Common myeloid progenitor, CD34-positive (primary cell): Measurements from ENCODE around the gene CCR5.

Experiments
- CTCF ChIA-PET: fragments of 350-600 bp; sonication (Branson Sonifier 250); formaldehyde crosslinking; loops from one replicate; lab custom pipeline; 2021; ENCODE audit warnings: antibody characterized with exemption; lab: Charles Lee
- POLR2A ChIA-PET: fragments of 350-600 bp; sonication (Branson Sonifier 250); formaldehyde crosslinking; loops from one replicate; lab custom pipeline; 2021; ENCODE audit warnings: antibody characterized with exemption; lab: Charles Lee
- DNase-seq, 3 donors: peaks; one replicate each; pipeline versions ENCODE4 v3.0.0 to v3.0.0-alpha.2; 2013
- H3K27ac ChIP-seq, 2 experiments: 1 replicate in 1 of 2; 2 replicates in 1 of 2; pipeline ENCODE4 v1.7.0; 2013; ENCODE audit warnings: inconsistent platforms in 2 of 2, low read length in 2 of 2, mild to moderate bottlenecking in 2 of 2, low read depth in 1 of 2, moderate library complexity in 1 of 2; ENCODE audit not compliant: severe bottlenecking in 2 of 2, insufficient read depth in 1 of 2, poor library complexity in 1 of 2
- H3K27me3 ChIP-seq, 5 experiments: replicated peaks in 2 of 5; 1 replicate in 3 of 5; 2 replicates in 2 of 5; pipeline versions ENCODE4 v1.6.1 to v1.7.0; 2013; ENCODE audit warnings: low read length in 4 of 5, mild to moderate bottlenecking in 2 of 5, moderate library complexity in 2 of 5, inconsistent platforms in 1 of 5; ENCODE audit not compliant: insufficient read depth in 5 of 5, control insufficient read depth in 4 of 5
- H3K36me3 ChIP-seq, 4 experiments: 1 replicate in 2 of 4; 2 replicates in 2 of 4; pipeline versions ENCODE4 v1.6.1 to v1.7.0; 2013; ENCODE audit warnings: low read length in 3 of 4, control low read depth in 1 of 4, mild to moderate bottlenecking in 1 of 4; ENCODE audit not compliant: control insufficient read depth in 4 of 4, insufficient read depth in 4 of 4
- H3K4me1 ChIP-seq, 4 experiments: 1 replicate in 3 of 4; 2 replicates in 1 of 4; pipeline versions ENCODE4 v1.6.1 to v1.7.1; 2013; ENCODE audit warnings: low read length in 3 of 4, mild to moderate bottlenecking in 3 of 4, control low read depth in 1 of 4, inconsistent platforms in 1 of 4, moderate library complexity in 1 of 4; ENCODE audit not compliant: control insufficient read depth in 4 of 4, insufficient read depth in 4 of 4; ENCODE audit errors: control extremely low read depth in 1 of 4
- H3K4me3 ChIP-seq, 7 experiments: 1 replicate in 4 of 7; 2 replicates in 3 of 7; pipeline versions ENCODE4 v1.5.1 to v1.7.0; 2013; ENCODE audit warnings: mild to moderate bottlenecking in 7 of 7, low read length in 6 of 7, moderate library complexity in 6 of 7, inconsistent platforms in 2 of 7, low read depth in 2 of 7, control low read depth in 1 of 7; ENCODE audit not compliant: insufficient read depth in 4 of 7, control insufficient read depth in 1 of 7; ENCODE audit errors: extremely low read depth in 1 of 7
- H3K9me3 ChIP-seq, 5 experiments: 1 replicate in 4 of 5; 2 replicates in 1 of 5; pipeline versions ENCODE4 v1.6.1 to v1.7.1; 2013; ENCODE audit warnings: low read length in 4 of 5, mild to moderate bottlenecking in 2 of 5, inconsistent platforms in 1 of 5, low read depth in 1 of 5, moderate library complexity in 1 of 5; ENCODE audit not compliant: control insufficient read depth in 4 of 5, insufficient read depth in 2 of 5; ENCODE audit errors: control extremely low read depth in 1 of 5
- WGBS: methylation state at CpG from one replicate; pipeline ENCODE4 v1.1.5; 2013; ENCODE audit not compliant: insufficient coverage; 5-methylcytosine and 5-hydroxymethylcytosine counted together

CCR5 gene

DNA sequence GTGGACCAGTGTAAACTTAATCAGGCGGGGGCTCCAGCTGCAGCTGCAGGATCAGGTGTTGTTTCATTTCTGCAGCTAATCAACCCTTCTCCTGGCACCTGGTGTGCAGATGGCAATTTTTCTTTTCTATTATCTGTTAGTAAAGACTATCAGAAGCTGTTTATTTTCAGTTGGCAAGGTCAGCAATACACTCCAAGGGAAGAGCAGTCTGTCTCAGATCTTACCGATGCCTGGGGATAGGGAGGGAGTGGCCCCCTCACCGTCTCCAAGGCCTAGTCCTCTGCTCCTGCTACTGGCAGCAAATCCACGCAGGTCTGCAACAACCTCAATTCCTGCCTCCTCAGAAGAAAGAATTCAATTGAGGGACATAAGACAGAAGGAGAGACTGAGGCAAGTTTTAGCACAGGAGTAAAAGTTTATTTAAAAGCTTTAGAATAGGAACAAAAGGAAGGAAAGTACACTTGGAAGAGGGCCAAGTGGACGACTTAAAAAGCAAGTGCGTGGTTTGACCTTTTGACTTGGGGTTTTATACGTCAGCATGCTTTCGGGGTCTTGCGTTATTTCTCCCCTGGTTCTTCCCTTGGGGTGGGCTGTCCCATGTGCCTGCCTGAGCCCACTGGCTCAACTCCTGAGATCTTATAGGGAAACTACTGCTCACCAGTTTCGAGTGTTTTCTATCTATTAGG, 45.5 kb downstream of the CCR5 start:
- no peaks in the 10 kb centered on the region for H3K27me3 ChIP-seq
- POLR2A ChIA-PET: interaction anchor here (1.0 kb wide), 1 partner anchor 10 kb away, joined by 4 read pairs; no protein-coding TSS in a partner anchor
- WGBS: 35% methylated on average over 8 of the region's 10 CpGs
- H3K36me3 ChIP-seq: no peaks in the 10 kb centered on the region
- no peaks in the 10 kb centered on the region for H3K9me3 ChIP-seq
- H3K4me3 ChIP-seq: no peak overlapping the region
- CTCF ChIA-PET: interaction anchor here (0.7 to 1.7 kb wide), 8 partner anchors 8 to 213 kb away, joined by 3 to 6 read pairs (median 3); partner anchors contain the start of genes CCR5AS and CCRL2
- peaks cover 3 to 35% (median 28%) of the 10 kb centered on the region in 4 experiments for H3K4me1 ChIP-seq
- H3K27ac ChIP-seq: no peak overlapping the region
- peak in 2 of 3 donors; percentile 59 to 68 for DNase-seq

DNA sequence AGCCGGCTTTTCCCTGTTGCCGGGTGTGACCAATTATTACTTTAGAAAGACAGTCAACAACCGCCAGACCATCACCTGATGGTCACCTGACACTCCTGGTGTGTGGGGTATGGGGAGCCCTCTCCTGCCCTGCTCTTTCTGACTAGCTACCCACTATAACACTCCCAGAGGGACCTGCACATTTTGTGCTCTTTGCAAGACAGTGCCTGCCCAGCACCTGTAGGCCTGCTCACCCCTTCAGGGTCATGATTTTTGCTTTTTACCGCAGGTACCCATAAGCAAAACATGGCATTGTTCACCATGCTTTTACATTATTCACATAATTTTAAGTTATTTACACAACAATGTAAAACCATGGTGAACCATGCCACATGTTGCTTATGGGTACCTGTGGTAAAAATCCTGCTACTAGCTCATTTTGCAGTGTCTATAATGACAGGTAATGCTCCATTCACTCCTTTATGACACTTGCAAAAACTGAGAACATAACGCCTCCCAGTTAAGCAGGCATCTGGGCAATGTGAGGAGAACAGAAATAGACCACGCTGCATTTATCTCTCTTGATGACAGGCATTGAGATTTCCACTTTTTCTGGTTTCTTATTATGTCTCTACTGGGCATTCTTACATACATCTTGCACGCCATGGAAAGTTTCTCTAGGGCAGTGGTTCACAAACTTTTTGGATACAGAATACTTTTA, 46.2 kb downstream of the CCR5 start:
- H3K4me3 ChIP-seq: no peak overlapping the region
- H3K9me3 ChIP-seq: no peaks in the 10 kb centered on the region
- POLR2A ChIA-PET: no interaction called here
- DNase-seq: no peak
- CTCF ChIA-PET: interaction anchor here (0.7 to 1.7 kb wide), 4 partner anchors 12 to 213 kb away, joined by 3 to 6 read pairs (median 4); no protein-coding TSS in a partner anchor
- WGBS: 93% methylated on average over 3 of the region's 7 CpGs
- H3K27me3 ChIP-seq: no peaks in the 10 kb centered on the region
- peaks cover 3 to 35% (median 28%) of the 10 kb centered on the region in 4 experiments for H3K4me1 ChIP-seq
- no peak overlapping the region for H3K27ac ChIP-seq
- H3K36me3 ChIP-seq: no peaks in the 10 kb centered on the region

DNA sequence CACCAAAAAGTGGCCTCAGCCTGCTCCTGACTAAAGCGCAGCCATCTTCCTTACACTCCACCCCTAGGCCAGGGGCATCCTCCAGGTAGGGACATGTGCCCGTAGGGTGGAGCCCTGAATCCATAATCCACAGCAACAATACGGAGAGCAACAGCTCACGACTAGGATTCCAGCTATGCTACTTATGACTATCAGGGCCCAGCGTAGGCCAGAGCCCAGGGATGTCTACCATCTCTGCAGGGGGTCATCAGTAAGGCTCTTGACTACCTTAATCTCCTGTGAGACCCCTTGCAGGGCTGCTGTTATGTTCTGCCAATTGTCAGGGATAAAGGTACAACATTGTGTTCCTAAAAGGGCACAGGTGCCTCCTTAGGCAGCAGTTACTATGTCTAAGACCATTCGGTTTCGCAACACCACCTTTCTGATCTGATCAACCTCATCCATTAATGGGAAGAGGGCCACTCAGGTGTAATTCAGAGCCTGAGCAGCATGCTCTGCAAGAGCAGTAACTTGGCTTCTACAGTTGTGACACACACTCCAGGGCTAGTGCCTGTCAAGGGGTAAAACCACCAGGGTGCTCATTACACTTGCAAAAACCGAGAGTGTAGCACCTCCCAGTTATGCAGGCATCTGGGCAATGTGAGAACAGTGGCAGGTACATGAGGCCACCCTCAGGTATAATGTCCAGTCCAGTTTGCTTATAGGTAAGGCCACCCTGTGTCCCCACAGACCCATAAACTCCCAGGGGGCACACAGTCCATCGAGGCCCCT, 47.3 kb downstream of the CCR5 start:
- ChIA-PET POLR2A (no interaction called here), CTCF (interaction anchor here (1.0 to 1.5 kb wide), 2 partner anchors 11 to 32 kb away, joined by 3 to 4 read pairs; partner anchors contain the start of genes CCR5AS and CCRL2)
- H3K4me1 ChIP-seq: peaks cover under 1 to 25% (median 21%) of the 10 kb centered on the region in 4 experiments
- WGBS: 83% methylated on average over 8 of the region's 9 CpGs
- H3K9me3 ChIP-seq: no peaks in the 10 kb centered on the region
- H3K4me3 ChIP-seq: no peak overlapping the region
- H3K27me3 ChIP-seq: no peaks in the 10 kb centered on the region
- H3K36me3 ChIP-seq: no peaks in the 10 kb centered on the region
- no peak for DNase-seq
- no peak overlapping the region for H3K27ac ChIP-seq

DNA sequence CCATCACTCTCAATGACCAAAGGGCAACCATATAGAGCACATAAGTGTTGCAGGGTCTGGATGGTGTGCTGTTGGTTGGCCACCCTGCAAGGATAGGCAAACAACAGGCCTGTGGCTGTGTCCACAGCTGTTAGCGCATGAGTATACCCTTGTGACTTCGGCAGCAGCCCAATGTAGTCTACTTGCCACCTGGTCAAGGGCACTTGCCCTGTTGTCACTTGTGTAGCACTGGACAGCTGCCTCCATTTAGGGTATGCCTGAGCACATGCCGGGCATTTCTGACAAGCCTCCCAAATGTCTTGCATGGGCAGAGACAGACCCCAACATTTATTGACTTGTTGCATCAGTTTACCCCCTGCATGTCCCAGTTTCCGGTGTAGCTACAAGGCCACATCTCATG, 49.1 kb downstream of the CCR5 start:
- H3K9me3 ChIP-seq: no peaks in the 10 kb centered on the region
- CTCF ChIA-PET: interaction anchor here (0.7 to 1.1 kb wide), 2 partner anchors 14 to 32 kb away, joined by 3 read pairs; no protein-coding TSS in a partner anchor
- no peak overlapping the region for H3K27ac ChIP-seq
- no peaks in the 10 kb centered on the region for H3K36me3 ChIP-seq
- WGBS: 98% methylated on average over 4 of the region's 4 CpGs
- no peaks in the 10 kb centered on the region for H3K27me3 ChIP-seq
- POLR2A ChIA-PET: no interaction called here
- H3K4me3 ChIP-seq: no peak overlapping the region
- peaks cover 0 to 12% (median 11%) of the 10 kb centered on the region in 4 experiments for H3K4me1 ChIP-seq
- no peak for DNase-seq

DNA sequence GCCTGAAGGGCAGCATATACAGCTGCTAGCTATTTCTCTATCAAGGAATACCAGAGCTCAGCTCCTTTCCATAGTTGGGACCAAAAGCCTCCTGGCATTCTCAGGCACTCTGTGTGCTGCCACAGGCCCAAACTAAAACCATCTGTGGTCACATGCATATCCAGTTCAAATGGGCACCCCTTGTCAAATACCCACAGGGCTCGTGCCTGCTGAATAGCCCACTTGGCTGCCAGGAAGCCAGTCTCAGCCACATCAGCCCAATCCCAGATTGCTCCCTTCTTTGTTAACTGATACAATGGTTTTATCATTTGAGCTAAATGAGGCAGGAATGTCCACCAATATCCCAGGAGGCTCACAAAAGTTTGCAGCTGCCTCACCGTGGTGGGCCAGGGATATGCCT, 50.2 kb downstream of the CCR5 start:
- Histone ChIP-seq H3K4me1 (peaks cover 0 to 19% (median 9%) of the 10 kb centered on the region in 4 experiments), H3K9me3 (no peaks in the 10 kb centered on the region), H3K27me3 (no peaks in the 10 kb centered on the region), H3K27ac (no peak overlapping the region), H3K36me3 (no peaks in the 10 kb centered on the region), H3K4me3 (no peak overlapping the region)
- 100% methylated on average over 2 of the region's 2 CpGs for WGBS
- no peak for DNase-seq
- ChIA-PET POLR2A (no interaction called here), CTCF (no interaction called here)

DNA sequence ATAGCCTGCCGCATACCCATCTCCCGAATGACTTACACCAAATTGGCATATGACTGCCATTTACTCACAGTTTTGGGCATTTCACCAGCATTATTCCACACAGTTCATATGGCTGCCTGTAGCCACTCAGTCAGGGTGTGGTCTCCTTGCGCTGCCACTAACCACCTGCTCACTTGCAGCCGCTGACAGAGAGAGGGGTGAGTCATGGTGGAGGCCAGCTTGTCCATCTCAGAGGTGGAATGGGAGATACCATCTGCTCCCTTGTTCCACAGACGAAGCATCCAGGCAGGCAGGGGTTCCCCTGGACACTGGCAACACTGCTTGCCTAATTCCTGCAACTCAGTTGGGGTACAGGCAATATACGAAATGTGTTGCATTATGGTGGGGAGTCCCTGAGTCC, 51.9 kb downstream of the CCR5 start:
- ChIA-PET POLR2A (no interaction called here), CTCF (interaction anchor here (0.9 to 1.0 kb wide), 2 partner anchors 15 to 211 kb away, joined by 3 read pairs; partner anchors contain the start of gene CCRL2)
- Histone ChIP-seq H3K4me1 (peaks cover 0 to 18% (median 6%) of the 10 kb centered on the region in 4 experiments), H3K27ac (no peak overlapping the region), H3K9me3 (peaks cover 0 to 4% (median 0%) of the 10 kb centered on the region in 5 experiments), H3K36me3 (no peaks in the 10 kb centered on the region), H3K4me3 (no peak overlapping the region), H3K27me3 (no peaks in the 10 kb centered on the region)
- peak in 1 of 3 donors; percentile 45 for DNase-seq
- 93% methylated on average over 6 of the region's 6 CpGs for whole genome bisulfite sequencing
